Right ventricle myocardium superior (tissue), 1 donor: ENCODE results near the gene PHEX. TPM values are rescaled to one million over a fixed set of nuclear protein-coding genes. Genes with fewer than 3 reads are reported as not detected.

ENCODE experiments used
- ATAC-seq: fragments of 200-7000 bp; cut with Tn5 transposase; one replicate; pipeline ENCODE4 v1.9.1; 2020; ENCODE audit warnings: mild to moderate bottlenecking; ENCODE audit not compliant: poor library complexity
- DNase-seq: peaks from one replicate; pipeline ENCODE4 v3.0.0-alpha.2; 2020
- intact Hi-C: fragments of 100-400 bp; cut with DNase I; formaldehyde crosslinking; loops from one replicate; pipeline ENCODE4 v1.11.2; 2022
- total RNA-seq: library from RNA; stranded (reverse); fragmentation: NEBNext Ultra II Directional; extraction: Animal tissue kit (Norgen Biotek cat#: 25700); gene quantifications from one replicate; pipeline ENCODE4 v1.2.1, GENCODE V29; 2021
- donor health status: DM: no; HTN: yes; CAD: no; lungs with severe emphysema.

The PHEX gene
- total RNA-seq, 1 donor from 2014 or later = 0.08 TPM

- DNase-seq (no peak), ATAC-seq (no peak)
- intact Hi-C loops = no loop called here
These were observed 56.2 kb downstream of the PHEX start for GRCh38 chrX:22088326-22088725.

GRCh38 chrX:22090181-22090580, 58.1 kb downstream of the PHEX start:
- ATAC-seq (no peak), DNase-seq (no peak)
- intact Hi-C loops = no loop called here

DNA sequence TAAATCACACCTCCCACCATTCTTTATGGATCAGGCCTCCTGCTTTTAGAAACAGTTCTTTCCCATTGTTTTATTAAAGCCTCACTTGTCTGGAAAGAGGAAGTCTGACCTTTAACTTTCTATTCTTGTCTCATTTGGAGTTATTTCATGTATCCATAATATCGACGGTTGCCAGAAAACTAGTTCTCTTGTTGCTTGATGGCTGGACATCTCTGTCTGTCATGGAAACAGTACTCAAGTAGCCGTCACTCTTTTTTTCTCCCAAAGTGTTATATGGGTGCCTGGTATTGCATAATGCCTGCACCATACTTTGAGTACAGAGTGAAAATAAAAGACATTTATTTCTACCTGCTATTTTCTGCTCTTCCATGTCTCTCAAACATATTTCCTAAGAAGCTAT, 61.4 kb downstream of the PHEX start:
- intact Hi-C loops = no loop called here

DNA sequence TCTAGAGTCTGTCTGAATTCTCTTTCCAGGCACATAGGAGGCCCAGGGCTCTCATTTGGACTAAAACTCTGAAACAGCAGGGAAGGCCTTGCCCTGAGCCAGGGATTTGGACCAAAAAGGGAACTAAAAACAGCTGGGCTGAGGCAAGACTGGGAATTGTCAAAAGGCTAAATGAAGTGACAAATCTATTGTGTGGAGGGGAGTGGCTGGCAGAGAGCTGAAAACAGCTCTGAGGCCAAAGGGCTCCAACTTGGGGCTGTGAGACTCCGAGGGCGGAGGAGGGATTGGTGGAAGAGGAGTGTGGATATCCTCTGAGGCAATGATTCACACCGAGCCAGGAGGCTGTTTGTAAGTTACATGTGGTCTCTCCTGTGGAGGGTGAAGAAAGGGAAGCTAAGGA, 63.2 kb downstream of the PHEX start:
- peak; percentile 61 for DNase-seq
- intact Hi-C loops = no loop called here
- peak; percentile 87 for ATAC-seq

More for the DNA sequence above, 61.4 kb downstream of the PHEX start:
- ATAC-seq (no peak), DNase-seq (no peak)

DNA sequence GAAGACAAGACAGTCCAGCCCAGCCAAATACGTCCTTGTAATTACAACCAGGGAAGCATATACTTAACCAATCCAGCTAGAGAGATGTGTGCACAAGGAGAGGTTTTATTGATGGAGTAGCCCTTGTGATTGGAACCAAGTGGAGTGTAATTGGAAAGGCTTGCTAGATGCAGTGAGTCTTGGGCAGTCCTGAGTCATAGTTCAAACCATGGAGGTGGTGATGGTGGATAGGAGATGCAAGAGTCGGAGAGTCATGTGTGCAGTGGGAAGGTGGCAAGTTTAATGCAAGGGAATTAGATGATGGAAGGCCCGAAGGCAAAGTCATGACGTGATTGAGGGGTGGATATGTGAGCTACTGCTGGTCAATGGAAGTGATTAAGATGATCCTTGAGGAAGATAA, 63.7 kb downstream of the PHEX start:
- intact Hi-C loops = no loop called here
- DNase-seq = no peak
- no peak for ATAC-seq

GRCh38 chrX:22097012-22097694, 65.0 kb downstream of the PHEX start:
- intact Hi-C loops = no loop called here
- DNase-seq = no peak
- no peak for ATAC-seq

DNA sequence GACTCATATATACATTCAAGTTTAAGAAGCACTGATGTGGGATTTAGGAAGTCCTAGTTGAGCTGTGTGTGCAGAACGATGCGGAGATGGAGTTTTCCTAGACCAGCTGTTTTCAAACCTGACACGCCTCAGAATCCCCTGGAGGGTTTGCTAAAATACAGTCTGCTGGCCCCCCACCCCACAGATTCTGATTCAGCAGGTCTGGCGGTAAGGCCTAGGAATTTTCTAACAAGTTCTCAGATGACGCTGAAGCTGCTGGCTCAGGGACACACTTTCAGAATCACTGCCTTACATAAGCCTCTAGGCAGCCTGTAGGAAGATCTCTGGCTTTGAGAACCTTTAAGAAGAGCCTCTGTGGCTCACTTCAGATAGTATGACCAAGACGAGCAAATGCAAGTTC, 73.1 kb downstream of the PHEX start:
- ATAC-seq (no peak), DNase-seq (no peak)
- intact Hi-C loops = no loop called here

DNA sequence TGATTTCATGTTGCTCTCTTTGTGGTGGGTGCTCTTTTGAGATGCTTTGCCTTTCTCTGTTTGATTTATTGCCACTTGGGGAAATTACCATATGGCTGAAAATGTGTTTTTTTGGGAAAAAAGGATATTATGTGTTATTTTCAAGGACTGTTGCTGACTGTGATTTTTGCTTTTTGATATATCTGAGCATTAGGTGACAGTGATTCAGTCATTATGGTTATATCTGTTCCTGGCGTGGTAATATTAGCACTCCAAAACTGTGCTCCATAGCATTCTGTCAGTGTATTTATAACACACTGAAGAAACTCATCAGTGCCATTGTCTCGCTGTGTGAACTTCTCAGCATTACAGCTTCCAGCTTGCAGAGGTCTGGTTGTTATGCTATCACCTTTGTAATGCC, 73.8 kb downstream of the PHEX start:
- ATAC-seq = no peak
- intact Hi-C loops = no loop called here

DNA sequence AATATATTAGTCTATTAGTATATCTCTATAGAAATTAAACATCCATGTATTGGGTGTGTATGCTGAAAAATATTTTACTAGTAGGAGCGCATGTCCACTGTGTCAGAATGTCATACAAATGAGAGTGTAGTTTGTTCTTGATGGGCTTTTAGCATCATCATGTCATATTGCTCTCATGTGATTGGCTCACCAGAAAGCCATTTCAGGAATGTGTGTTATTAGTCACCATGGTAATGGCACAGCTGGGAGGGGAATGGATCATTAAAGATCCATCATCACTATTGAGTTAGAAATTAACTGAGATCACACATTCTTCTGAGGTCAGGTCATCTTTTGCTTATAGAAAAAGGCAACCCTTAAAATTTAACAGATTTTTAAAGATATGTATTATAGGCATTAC, 77.3 kb downstream of the PHEX start:
- DNase-seq = no peak
- no peak for ATAC-seq
- intact Hi-C loops = no loop called here

More for the DNA sequence above, 73.8 kb downstream of the PHEX start:
- DNase-seq = no peak

- ATAC-seq (no peak), DNase-seq (no peak)
- intact Hi-C loops = no loop called here
These were observed 78.8 kb downstream of the PHEX start for GRCh38 chrX:22110729-22111494.

DNA sequence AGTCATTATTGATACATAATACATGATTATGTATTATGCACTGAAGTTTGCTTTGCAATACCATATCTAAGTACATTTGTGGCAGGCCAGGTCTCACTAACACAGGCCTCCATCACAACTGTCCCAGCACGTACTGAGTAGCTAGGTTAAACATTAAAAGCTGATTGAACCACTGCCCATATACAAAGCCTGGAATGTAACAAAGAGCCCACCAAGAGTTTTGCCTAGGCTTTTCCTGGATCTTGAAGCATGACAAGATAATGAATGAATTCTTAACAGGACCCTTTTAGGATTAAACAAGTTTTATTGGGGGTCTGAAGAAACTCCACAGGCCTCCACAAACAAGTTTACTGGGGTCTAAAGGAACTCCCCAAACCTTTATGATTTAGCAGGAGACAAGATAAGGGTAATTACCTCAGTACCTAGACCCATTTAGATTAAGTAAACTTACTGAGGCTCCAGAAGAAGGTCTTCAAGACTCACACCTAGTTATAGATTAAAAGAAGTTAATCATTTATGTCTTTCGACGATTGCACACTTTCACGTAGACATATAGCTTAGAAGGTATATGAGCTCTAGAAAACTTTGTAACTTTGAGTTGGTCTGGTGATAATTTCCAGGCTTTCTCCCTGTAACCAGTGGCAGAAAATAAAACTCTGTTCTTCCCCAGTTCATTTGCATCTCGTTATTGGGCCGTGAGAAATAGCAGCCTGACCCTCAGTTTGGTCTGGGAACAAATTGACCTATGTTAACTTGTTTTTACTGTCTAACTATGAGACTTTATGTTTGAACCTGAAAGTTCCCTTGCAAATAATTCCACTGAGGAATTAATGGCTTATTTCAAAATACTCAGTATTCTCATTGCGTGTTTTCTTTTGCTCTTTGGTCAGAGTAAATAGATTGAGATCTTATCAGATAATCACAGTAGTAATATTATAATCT, 84.8 kb downstream of the PHEX start:
- DNase-seq (no peak), ATAC-seq (no peak)
- intact Hi-C loops = no loop called here

DNA sequence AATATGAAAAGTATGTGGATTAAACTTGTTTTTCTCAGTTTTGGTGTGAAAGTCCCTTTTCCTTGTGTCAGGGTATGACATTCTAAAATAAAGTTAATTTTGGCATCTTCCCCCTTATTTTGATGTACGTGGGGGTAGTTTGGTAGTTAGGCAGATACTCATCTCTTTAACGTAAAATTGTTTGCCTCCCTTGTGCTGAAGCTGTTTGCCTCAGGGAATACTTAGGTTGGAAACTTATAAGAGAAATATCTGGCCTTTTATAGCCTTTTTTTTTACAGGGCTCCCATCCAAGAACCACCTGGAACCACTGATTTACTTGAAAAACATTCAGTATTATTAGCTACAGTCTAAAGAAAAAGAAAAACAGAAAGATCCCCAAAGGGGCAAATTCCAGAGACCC, 85.5 kb downstream of the PHEX start:
- intact Hi-C loops = no loop called here
- no peak for ATAC-seq
- no peak for DNase-seq

DNA sequence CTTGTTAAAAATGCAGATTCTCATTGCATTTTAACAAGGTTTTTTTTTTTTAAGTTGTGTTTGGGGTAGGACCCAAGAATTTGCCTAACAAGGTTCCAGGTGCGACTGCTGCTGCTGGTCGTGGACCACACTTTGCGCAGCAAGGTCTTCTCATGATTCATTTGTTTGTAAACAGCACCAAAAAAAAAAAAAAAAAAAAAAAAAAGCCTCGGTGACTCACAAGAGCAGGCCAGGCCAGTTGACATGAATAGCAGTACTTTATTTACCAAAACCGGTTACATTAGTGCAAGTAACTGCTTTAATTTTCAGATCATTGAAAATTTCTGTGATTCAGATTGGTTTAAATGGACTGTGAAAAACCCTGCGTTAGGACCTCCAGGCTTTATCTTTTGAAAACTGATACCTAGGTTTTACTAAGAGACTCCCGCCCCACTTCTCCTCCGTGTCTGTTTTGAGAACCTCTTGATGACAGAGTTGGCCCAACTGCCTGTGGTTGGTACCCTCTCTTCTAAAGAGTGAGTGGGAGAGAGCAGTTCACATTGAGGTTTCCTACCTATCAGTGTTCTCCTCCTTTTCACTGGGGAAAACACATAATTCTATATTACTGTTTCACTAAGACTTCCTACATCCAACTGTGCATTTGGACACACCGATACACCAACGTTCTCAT, 86.2 kb downstream of the PHEX start:
- DNase-seq (no peak), ATAC-seq (no peak)
- intact Hi-C loops = no loop called here

- DNase-seq (no peak), ATAC-seq (no peak)
- intact Hi-C loops = no loop called here
These were observed 89.0 kb downstream of the PHEX start for GRCh38 chrX:22121161-22121560.

GRCh38 chrX:22122510-22122909, 90.4 kb downstream of the PHEX start:
- DNase-seq = no peak
- peak; percentile 43 for ATAC-seq
- intact Hi-C loops = no loop called here

- ATAC-seq (no peak), DNase-seq (no peak)
- intact Hi-C loops = no loop called here
These were observed 92.0 kb downstream of the PHEX start for GRCh38 chrX:22124098-22124497.

- intact Hi-C loops = no loop called here
- DNase-seq (no peak), ATAC-seq (no peak)
These were observed 93.4 kb downstream of the PHEX start for GRCh38 chrX:22125481-22125880.

DNA sequence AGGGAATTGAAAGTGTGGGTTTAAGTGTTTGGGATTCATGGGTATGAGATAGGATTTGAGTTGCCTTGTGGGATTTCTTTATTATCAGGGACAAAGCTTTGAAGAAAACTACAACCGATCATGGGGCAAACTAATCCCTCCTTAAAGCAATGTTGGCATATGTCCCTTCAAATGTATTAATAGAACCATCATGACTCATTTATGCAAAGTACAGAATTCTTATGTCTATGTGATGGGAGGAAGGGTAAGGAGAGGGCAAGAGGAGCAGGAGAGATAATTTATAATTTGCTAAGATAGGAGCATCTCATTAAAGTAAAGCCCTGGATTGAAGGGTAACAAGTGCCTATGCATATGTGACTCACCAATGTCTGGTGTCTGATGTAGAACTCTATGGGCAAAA, 94.2 kb downstream of the PHEX start:
- intact Hi-C loops = no loop called here
- no peak for ATAC-seq
- DNase-seq = no peak

DNA sequence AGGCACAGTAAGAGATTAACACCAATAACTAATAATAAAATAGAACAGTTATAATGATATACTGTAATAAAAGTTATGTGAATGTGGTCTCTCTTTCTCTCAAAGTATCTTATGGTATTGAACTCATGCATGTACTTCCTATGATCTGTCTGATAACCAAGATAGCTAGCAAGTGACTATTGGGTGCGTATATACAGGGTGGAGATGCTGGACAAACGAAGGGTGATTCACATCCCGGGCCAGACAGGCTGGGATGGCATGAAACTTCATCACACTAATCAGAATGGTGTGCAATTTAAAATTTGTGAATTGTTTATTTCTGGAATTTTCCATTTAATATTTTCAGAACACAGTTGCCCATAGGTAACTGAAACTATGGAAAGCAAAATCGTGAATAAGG, 96.8 kb downstream of the PHEX start:
- DNase-seq (no peak), ATAC-seq (no peak)
- intact Hi-C loops = no loop called here
